CD14-positive monocyte (primary cell): ENCODE data around the gene SPRY2. TPM values are rescaled to one million over a fixed set of nuclear protein-coding genes. Genes with fewer than 3 reads are reported as not detected.

Experiments used
- DNase-seq, 3 donors: peaks; one replicate each; pipeline ENCODE4 v3.0.0-alpha.2; 2011 to 2022
- H2AFZ ChIP-seq: 2 replicates; pipeline ENCODE4 v1.6.0; 2012; ENCODE audit warnings: mild to moderate bottlenecking, low read depth, low read length, inconsistent platforms; ENCODE audit not compliant: insufficient read depth, poor library complexity, severe bottlenecking
- H3K27ac ChIP-seq, 2 donors: 1 replicate in 1 of 2; 2 replicates in 1 of 2; pipeline ENCODE4 v1.5.1; 2012 to 2013; ENCODE audit warnings: low read length in 2 of 2, control low read depth in 1 of 2, inconsistent platforms in 1 of 2, low read depth in 1 of 2, mild to moderate bottlenecking in 1 of 2
- H3K27me3 ChIP-seq, 2 donors: one replicate each; pipeline versions ENCODE4 v1.6.0 to v1.6.1; 2011 to 2013; ENCODE audit warnings: low read length in 2 of 2; ENCODE audit not compliant: control insufficient read depth in 2 of 2, insufficient read depth in 2 of 2
- H3K36me3 ChIP-seq, 2 donors: replicated peaks in 1 of 2; 1 replicate in 1 of 2; 2 replicates in 1 of 2; pipeline versions ENCODE4 v1.5.1 to v1.6.1; 2012 to 2013; ENCODE audit warnings: low read length in 2 of 2, control low read depth in 1 of 2, inconsistent platforms in 1 of 2, mild to moderate bottlenecking in 1 of 2; ENCODE audit not compliant: insufficient read depth in 2 of 2, control insufficient read depth in 1 of 2
- H3K4me1 ChIP-seq, 2 donors: 1 replicate in 1 of 2; 2 replicates in 1 of 2; pipeline versions ENCODE4 v1.5.1 to v1.6.1; 2012 to 2013; ENCODE audit warnings: low read length in 2 of 2, control low read depth in 1 of 2, inconsistent platforms in 1 of 2, mild to moderate bottlenecking in 1 of 2, moderate library complexity in 1 of 2; ENCODE audit not compliant: insufficient read depth in 2 of 2, control insufficient read depth in 1 of 2
- H3K4me2 ChIP-seq: replicated peaks from 2 replicates; pipeline ENCODE3; 2012; ENCODE audit warnings: low read length, moderate library complexity, mild to moderate bottlenecking; ENCODE audit not compliant: poor library complexity, severe bottlenecking; ENCODE audit errors: extremely low read depth
- H3K4me3 ChIP-seq, 3 experiments: fragments of 200-600 bp in 1 of 3; sonication (generic) in 1 of 3; replicated peaks in 1 of 3; 1 replicate in 2 of 3; 2 replicates in 1 of 3; pipeline ENCODE4 v1.5.1; 2011 to 2013; ENCODE audit warnings: low read length in 3 of 3, mild to moderate bottlenecking in 3 of 3, control low read depth in 2 of 3, low read depth in 2 of 3, inconsistent platforms in 1 of 3, moderate library complexity in 1 of 3
- H3K79me2 ChIP-seq: 2 replicates; pipeline ENCODE4 v1.6.0; 2012; ENCODE audit warnings: mild to moderate bottlenecking, control low read depth, inconsistent platforms, low read length, moderate library complexity; ENCODE audit not compliant: insufficient read depth
- H3K9ac ChIP-seq: 2 replicates; pipeline ENCODE4 v1.6.0; 2017; ENCODE audit warnings: low read length, mild to moderate bottlenecking; ENCODE audit not compliant: insufficient read depth, poor library complexity, severe bottlenecking
- H3K9me3 ChIP-seq, 2 donors: replicated peaks in 1 of 2; 1 replicate in 1 of 2; 2 replicates in 1 of 2; pipeline versions ENCODE4 v1.5.1 to v1.6.1; 2012 to 2013; ENCODE audit warnings: low read length in 2 of 2, control low read depth in 1 of 2; ENCODE audit not compliant: control insufficient read depth in 1 of 2, insufficient read depth in 1 of 2
- H4K20me1 ChIP-seq: 2 replicates; pipeline ENCODE4 v1.6.0; 2012; ENCODE audit warnings: mild to moderate bottlenecking, low read length, control low read depth, moderate library complexity; ENCODE audit not compliant: insufficient read depth
- H3K27ac Mint-ChIP-seq, 7 donors: one replicate each; pipeline ENCODE4 v1.8.0; 2020; ENCODE audit warnings: mild to moderate bottlenecking in 7 of 7, mixed read lengths in 7 of 7, moderate library complexity in 6 of 7, inconsistent platforms in 2 of 7
- H3K27me3 Mint-ChIP-seq, 3 donors: one replicate each; pipeline ENCODE4 v1.8.0; 2021 to 2022; ENCODE audit warnings: low read depth in 3 of 3, mild to moderate bottlenecking in 3 of 3, mixed read lengths in 3 of 3, moderate library complexity in 3 of 3, inconsistent platforms in 1 of 3
- H3K36me3 Mint-ChIP-seq, 2 donors: one replicate each; pipeline ENCODE4 v1.8.0; 2020; ENCODE audit warnings: mixed read lengths in 2 of 2, inconsistent platforms in 1 of 2, mild to moderate bottlenecking in 1 of 2
- H3K4me1 Mint-ChIP-seq: one replicate; pipeline ENCODE4 v1.8.0; 2020; ENCODE audit warnings: mild to moderate bottlenecking, mixed read lengths
- H3K4me3 Mint-ChIP-seq, 2 donors: one replicate each; pipeline ENCODE4 v1.8.0; 2020; ENCODE audit warnings: mild to moderate bottlenecking in 2 of 2, mixed read lengths in 2 of 2, moderate library complexity in 1 of 2
- H3K9me3 Mint-ChIP-seq, 7 donors: one replicate each; pipeline ENCODE4 v1.8.0; 2020 to 2022; ENCODE audit warnings: mixed read lengths in 7 of 7, mild to moderate bottlenecking in 6 of 7, moderate library complexity in 6 of 7, inconsistent platforms in 2 of 7
- WGBS: methylation state at CpG from one replicate; pipeline ENCODE4 v1.1.5; 2013; ENCODE audit warnings: missing lambda C conversion rate; ENCODE audit not compliant: insufficient coverage; 5-methylcytosine and 5-hydroxymethylcytosine counted together
- intact Hi-C, 2 donors: fragments of 100-400 bp; cut with micrococcal nuclease; formaldehyde crosslinking; loops; one replicate each; pipeline versions ENCODE4 v1.15.0 to v1.15.1; 2023
- polyA plus RNA-seq, 3 donors: library from polyadenylated mRNA; depleted of rRNA in 1 of 3; unstranded in 2 of 3; stranded (reverse) in 1 of 3; fragments of 300-500 nt in 2 of 3; fragments of >200 nt in 1 of 3; fragmentation: Illumina TruSeq in 2 of 3; gene quantifications; 1 replicate in 2 of 3; 2 replicates in 1 of 3; pipeline ENCODE4 v1.2.3, GENCODE V29; 2012 to 2021
- TF ChIP-seq, protein P1 (sequence below): fragments of 200-600 bp; IDR thresholded peaks from one replicate; pipeline ENCODE4 v1.8.0; 2022; ENCODE audit warnings: antibody characterized with exemption, mild to moderate bottlenecking

SPRY2 gene
- polyA plus RNA-seq, 3 donors, result 0.26 to 1.8 (median 0.73) TPM

- H3K27ac ChIP-seq, result no peak overlapping the region
- H3K4me2 ChIP-seq, result no peak overlapping the region
- intact Hi-C loops, result no loop called here
- Mint-ChIP-seq H3K4me3 (no peak overlapping the region), H3K9me3 (peaks cover 0 to 6% (median 1%) of the 10 kb centered on the region in 7 donors), H3K36me3 (peaks cover 0 to 5% of the 10 kb centered on the region in 2 donors), H3K4me1 (peaks cover 15% of the 10 kb centered on the region), H3K27me3 (peaks cover 10 to 18% (median 13%) of the 10 kb centered on the region in 3 donors), H3K27ac (no peak overlapping the region)
- no peak overlapping the region for H3K4me3 ChIP-seq
- H3K27me3 ChIP-seq, result peaks cover 8 to 35% of the 10 kb centered on the region in 2 donors
- H3K4me1 ChIP-seq, result peaks cover 31 to 43% of the 10 kb centered on the region in 2 donors
- 97% methylated on average over 20 of the region's 26 CpGs for WGBS
- no peaks in the 10 kb centered on the region for H4K20me1 ChIP-seq
- peaks cover 11% of the 10 kb centered on the region for H3K79me2 ChIP-seq
- TF ChIP-seq, protein P1, sequence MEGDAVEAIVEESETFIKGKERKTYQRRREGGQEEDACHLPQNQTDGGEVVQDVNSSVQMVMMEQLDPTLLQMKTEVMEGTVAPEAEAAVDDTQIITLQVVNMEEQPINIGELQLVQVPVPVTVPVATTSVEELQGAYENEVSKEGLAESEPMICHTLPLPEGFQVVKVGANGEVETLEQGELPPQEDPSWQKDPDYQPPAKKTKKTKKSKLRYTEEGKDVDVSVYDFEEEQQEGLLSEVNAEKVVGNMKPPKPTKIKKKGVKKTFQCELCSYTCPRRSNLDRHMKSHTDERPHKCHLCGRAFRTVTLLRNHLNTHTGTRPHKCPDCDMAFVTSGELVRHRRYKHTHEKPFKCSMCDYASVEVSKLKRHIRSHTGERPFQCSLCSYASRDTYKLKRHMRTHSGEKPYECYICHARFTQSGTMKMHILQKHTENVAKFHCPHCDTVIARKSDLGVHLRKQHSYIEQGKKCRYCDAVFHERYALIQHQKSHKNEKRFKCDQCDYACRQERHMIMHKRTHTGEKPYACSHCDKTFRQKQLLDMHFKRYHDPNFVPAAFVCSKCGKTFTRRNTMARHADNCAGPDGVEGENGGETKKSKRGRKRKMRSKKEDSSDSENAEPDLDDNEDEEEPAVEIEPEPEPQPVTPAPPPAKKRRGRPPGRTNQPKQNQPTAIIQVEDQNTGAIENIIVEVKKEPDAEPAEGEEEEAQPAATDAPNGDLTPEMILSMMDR, result no peak
- no peaks in the 10 kb centered on the region for H3K9me3 ChIP-seq
- no peaks in the 10 kb centered on the region for H3K36me3 ChIP-seq
- no peak overlapping the region for H3K9ac ChIP-seq
- DNase-seq, result no peak
- H2AFZ ChIP-seq, result no peak overlapping the region
Measured at GRCh38 chr13:80337288-80338081, 3.4 kb downstream of the SPRY2 start.

- peaks cover 8 to 30% of the 10 kb centered on the region in 2 donors for H3K27me3 ChIP-seq
- Mint-ChIP-seq H3K4me3 (no peak overlapping the region), H3K36me3 (peaks cover 0 to 7% of the 10 kb centered on the region in 2 donors), H3K9me3 (peaks cover 0 to 6% (median 1%) of the 10 kb centered on the region in 7 donors), H3K4me1 (peaks cover 9% of the 10 kb centered on the region), H3K27ac (no peak overlapping the region), H3K27me3 (peaks cover 5 to 11% (median 8%) of the 10 kb centered on the region in 3 donors)
- TF ChIP-seq, protein P1, result no peak
- H3K4me1 ChIP-seq, result peaks cover 25 to 36% of the 10 kb centered on the region in 2 donors
- no peaks in the 10 kb centered on the region for H3K36me3 ChIP-seq
- no peak overlapping the region for H3K9ac ChIP-seq
- no peak for DNase-seq
- intact Hi-C loops, result no loop called here
- H4K20me1 ChIP-seq, result no peaks in the 10 kb centered on the region
- H3K9me3 ChIP-seq, result no peaks in the 10 kb centered on the region
- H3K27ac ChIP-seq, result no peak overlapping the region
- 98% methylated on average over 9 of the region's 9 CpGs for WGBS
- no peak overlapping the region for H3K4me3 ChIP-seq
- peaks cover 11% of the 10 kb centered on the region for H3K79me2 ChIP-seq
- H3K4me2 ChIP-seq, result no peak overlapping the region
- no peak overlapping the region for H2AFZ ChIP-seq
Measured at GRCh38 chr13:80336776-80337287, 4.1 kb downstream of the SPRY2 start.
